HG03097 (cell line): ENCODE measurements around the gene BTBD6.

Source experiments
- ATAC-seq: cut with Tn5 transposase; IDR thresholded peaks from one replicate; pipeline ENCODE4 v1.9.1; 2021; ENCODE audit not compliant: unreplicated experiment, low FRiP score

BTBD6 gene

DNA sequence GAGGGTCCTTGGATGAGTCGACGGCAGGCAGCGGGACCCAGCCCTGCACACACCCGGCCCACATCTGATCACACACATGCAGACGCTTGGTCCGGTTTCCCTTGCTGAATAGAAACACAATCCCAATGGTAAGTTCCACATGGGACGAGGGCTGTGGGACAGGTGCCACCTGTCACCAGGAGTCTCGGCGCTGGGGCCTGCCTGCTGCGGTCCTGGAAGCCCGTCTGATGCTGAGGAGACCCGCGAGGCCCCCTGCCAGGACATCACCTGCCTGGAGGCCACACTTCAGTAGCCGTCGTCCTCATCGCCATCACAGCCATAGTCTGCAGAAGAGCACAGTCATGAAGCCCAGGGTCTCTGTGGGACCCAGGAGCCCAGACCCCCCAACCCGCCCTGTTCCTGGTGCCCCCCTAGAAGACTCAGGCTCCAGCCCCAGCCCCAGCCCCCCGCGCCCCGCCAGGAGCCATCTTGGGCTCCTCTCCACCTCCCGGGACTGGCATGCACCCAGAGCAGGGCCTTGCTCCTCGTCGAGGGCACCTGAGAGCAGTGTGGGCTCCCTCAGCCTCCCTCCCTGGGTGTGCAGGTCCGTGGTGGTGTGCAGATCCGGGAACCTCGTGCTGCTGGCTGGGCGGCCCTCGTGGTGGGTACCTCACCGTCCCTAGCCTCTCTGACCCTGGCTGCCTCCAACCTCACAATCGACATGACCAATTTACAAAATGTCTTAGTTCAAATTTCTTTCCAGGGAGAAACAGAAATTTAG, 37.9 kb upstream of the BTBD6 start:
- no peak for ATAC-seq

DNA sequence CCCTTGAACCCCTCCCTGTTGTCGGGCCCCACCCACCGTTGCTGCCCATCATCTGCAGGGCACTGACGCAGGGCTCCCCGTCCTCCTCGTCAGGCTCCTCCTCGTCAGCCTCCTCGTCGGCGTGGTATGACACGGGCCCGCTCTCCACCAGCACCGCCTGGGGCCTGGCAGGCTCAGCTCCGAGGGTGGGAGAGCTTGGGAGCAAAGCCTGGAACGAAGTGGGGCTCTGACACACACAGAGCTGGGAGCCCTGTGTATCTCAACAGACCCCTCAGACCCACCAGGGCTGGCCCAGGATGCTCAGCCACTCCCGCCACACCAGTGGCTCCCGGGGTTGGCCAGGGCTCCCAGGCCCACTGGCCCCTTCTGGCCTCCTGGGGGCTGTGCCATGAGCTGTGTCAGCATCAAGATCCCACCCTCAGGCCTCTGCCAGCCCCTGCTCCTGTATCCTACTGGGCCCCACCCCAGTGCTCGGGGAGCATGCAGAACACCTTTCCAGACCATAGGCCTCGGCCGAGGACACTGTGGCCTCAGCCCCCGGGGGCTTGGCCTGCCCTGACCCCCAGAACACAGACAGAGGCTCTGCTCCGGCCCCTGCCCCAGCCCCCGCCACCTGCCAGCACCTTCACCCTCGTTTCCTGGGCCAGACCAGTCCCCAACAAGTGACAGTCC, 37.1 kb upstream of the BTBD6 start:
- no peak for ATAC-seq

DNA sequence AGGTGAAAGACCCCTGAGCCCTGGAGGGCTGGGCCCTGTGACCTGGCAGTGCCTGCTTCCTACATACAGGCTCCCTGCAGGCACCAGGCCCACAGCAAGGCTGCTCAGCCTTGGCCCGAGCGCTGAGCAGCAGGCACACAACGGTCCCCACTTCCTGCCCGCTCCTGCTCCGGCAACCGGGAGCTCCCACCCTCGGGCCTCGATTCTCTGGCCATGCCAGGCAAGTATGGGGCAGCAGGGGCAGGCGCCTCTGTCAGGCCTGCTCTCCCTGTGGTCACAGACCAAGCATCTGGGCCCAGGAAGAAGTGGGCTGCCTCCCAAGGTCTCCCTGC, 36.6 kb upstream of the BTBD6 start:
- ATAC-seq: no peak

DNA sequence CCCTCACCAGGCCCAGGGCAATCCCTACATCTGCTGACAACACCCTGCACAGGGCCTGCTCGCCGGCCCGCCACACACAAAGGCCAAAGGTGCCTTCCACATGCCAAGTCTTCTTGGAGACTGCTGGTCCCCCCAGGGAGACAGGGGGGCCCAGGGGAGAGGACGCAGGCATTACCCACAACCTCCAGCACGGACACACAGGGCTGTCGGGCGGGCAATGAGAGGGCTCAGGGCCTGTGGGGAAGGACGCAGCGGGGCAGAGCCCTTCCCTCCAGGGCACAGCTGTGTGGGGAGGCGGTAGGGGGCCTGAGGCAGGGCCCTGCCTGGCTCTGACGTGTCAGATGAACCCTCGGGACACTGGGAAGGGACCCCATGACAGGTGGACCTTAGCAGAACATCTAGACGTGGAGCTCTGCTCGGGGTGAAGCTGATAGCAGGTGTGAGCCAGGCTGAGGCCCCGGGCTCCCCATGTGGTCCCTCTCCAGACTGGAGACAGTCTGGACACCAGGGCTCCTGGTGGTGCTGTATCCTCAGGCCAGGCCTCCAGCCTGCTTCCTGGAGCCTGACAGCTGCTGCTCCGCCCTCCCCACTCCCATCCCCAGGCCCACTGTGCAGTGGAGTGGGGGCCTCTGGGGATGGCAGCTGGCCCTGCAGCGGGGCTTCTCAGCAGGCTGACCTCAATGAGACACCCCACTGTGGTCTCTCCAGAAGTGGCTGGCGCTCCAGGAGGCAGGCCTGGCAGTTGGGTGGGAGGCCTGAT, 35.6 kb upstream of the BTBD6 start:
- no peak for ATAC-seq

DNA sequence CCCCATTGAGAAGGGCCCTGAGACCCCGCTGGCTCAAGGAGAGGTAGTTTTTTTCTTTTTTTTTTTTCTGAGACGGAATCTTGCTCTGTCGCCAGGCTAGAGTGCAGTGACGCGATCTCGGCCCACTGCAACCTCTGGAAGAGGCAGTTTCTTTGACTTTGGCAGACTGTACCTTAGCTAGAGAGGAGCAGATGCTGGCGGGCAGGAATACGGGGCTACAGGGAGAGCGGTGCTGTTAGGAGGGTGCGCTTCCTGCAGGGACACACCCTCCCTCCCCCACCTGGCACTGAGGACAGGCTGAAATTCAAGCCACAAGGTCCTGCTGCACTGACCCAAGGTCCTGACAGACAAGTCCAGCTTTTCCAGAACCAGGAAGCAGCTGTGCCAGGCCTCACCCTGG, 35.0 kb upstream of the BTBD6 start:
- no peak for ATAC-seq

GRCh38 chr14:105214324-105214915, 33.9 kb upstream of the BTBD6 start:
- ATAC-seq: no peak

DNA sequence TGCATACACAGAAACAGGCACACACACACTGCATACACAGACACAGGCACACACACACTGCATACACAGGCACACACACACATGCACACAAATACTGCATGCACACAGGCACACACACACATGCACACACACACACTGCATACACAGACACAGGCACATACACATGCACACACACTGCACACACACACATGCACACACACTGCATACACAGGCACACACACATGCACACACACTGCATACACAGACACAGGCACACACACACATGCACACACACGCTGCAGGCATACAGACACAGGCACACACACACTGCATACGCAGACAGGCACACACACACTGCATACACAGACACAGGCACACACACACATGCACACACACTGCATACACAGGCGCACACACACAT, 32.7 kb upstream of the BTBD6 start:
- ATAC-seq: no peak

DNA sequence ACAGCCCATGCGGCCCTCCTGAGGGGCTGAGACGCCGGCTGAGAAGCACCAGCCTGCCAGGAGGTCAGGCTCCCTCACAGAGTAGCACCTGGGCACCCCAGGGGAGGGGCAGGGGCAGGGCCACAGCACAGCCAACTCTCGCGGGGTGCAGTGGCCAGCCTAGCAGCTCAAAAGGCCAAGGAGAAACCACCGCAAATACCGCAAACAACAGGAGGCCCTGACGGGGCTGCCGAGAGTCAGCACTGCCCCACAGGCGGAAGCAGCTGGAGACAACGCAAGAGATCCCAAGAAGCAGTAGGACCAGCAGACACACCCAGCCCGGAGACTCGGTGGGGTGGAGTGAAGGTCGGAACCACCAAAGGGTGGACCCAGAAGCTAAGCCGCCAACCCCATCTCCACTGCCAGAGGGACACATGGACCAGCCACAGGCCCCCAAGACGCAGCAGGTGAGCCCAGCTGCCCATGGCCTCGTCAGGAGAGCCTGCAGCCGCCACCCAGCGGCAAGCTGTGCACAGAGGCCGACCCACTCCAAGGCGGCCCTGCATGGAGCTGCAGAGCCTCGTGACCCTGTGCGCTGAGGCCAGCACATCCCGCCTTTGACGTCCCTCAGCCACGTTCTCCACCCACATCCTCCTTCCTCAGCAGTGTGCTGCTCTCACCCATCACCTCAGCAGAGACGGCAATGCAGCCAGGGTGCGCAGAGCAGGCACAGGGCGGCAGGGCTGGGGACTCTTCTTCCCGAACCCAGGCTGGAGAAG, 31.7 kb upstream of the BTBD6 start:
- no peak for ATAC-seq

DNA sequence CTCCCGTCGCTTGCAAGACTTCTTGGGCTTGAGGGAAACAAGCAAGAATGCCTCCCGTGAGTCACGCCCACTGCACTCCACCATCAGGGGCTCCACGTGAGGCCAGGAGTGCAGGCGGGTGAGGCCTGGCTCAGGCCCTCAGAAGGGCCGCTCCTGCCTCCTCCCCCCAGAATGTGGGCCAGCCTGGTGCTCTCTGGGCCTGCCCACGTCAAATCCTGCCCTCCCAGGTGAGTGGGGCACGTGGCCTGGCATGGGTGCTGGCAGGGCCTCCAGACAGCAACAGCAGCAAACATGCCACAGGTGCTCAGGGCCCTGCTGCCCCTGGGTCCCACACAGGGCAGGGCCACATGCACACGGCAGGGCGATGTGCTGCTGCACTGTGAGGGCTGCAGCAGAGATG, 30.6 kb upstream of the BTBD6 start:
- ATAC-seq: no peak

GRCh38 chr14:105218611-105219010, 29.7 kb upstream of the BTBD6 start:
- no peak for ATAC-seq

- ATAC-seq: no peak
Observed at GRCh38 chr14:105219043-105219612, 29.2 kb upstream of the BTBD6 start.

- ATAC-seq: no peak
Observed at GRCh38 chr14:105219753-105220152, 28.6 kb upstream of the BTBD6 start.

GRCh38 chr14:105220699-105221597, 27.4 kb upstream of the BTBD6 start:
- no peak for ATAC-seq

DNA sequence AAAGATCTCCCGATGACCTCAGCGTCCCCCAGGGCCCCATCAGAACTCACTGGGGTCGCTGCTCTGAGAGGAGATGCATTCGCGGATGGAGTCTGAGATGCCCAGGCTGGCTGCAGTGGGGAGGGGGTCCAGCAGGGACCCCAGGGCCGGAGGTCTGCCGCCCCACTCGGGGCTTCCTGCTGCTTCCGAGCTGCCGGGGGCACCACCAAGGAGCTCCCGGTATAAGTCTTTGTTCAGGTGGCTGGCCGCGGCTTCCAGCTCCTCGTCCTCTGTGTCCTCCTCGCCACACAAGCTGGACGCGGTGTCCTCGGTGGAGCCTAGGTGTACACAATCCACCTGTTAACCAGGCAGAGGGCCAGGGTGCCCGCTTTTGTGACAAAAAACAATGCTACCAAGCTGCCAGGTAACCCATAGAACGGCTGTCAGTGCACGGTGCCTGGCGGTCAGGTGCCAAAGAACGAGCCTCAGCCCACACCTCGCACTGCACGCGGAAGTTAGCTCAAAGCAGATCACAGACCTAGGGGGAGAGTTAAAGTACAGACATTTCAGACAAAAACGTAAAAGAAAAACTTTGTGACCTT, 26.6 kb upstream of the BTBD6 start:
- no peak for ATAC-seq

DNA sequence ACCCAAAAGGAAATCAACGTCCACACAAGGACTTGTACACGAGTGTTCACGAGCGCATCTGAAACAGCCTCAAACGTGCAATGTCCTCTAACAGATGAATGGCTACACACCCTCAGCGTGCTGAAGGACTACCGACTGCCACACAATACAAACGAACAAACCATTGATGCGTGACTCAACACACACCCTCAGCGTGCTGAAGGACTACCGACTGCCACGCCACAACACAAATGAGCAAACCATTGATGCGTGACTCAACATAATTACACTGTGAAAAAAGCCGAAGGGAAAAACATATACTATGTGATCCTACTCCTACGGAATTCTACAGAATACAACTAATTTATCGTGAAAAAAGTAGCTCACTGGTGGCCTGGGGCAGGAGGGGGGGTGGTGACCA, 25.1 kb upstream of the BTBD6 start:
- no peak for ATAC-seq

GRCh38 chr14:105223770-105224544, 24.4 kb upstream of the BTBD6 start:
- ATAC-seq: no peak

DNA sequence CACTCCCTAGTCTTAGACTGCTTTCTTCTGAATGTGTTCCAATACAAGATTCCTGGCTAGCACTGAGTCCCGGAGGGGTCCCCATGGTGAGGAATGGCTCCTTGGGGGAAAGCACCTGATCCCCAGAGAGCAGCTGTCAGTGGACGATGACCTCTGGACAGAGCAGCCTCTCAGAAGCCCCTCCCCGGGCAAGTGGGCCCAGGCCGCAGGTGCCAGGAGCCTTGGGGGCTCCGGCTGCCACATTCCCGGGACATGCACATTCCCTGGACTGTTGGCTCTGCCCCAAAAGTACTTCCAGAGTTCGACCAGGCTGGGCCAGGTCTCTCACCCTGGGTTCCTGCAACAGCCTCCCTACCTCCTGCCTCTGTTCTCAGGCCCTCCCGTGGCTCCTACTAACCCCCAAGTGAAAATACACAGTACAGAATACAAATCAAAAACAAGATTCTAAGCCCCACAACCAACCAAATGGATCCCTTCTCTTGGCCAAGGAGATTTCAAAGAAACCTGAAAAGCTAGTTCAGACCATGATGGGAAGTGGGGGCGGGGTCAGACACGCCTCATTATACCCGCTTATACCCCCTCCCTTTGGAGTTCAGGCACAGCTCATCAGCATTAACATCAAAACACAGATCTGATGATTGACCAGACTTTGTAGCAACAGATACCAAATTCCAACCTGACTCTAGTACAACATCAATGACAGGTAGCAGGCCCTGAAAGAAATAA, 23.3 kb upstream of the BTBD6 start:
- ATAC-seq: no peak

GRCh38 chr14:105226198-105226597, 22.1 kb upstream of the BTBD6 start:
- ATAC-seq: no peak
